Measurements from ENCODE around the gene ULK4. TPM values are rescaled to one million over a fixed set of nuclear protein-coding genes. Genes with fewer than 3 reads are reported as not detected.

ULK4 gene
- polyA plus RNA-seq, 1 experiment = 1.6 TPM

GRCh38 chr3:41579861-41580260 is 382.0 kb downstream of the ULK4 start:
- no peaks in the 10 kb centered on the region for H3K36me3 ChIP-seq (ENCODE audit: control insufficient read depth, insufficient read depth, low read length)
- H3K4me3 ChIP-seq (ENCODE audit: low read depth, low read length) = no peak overlapping the region
- TF ChIP-seq, protein P1, sequence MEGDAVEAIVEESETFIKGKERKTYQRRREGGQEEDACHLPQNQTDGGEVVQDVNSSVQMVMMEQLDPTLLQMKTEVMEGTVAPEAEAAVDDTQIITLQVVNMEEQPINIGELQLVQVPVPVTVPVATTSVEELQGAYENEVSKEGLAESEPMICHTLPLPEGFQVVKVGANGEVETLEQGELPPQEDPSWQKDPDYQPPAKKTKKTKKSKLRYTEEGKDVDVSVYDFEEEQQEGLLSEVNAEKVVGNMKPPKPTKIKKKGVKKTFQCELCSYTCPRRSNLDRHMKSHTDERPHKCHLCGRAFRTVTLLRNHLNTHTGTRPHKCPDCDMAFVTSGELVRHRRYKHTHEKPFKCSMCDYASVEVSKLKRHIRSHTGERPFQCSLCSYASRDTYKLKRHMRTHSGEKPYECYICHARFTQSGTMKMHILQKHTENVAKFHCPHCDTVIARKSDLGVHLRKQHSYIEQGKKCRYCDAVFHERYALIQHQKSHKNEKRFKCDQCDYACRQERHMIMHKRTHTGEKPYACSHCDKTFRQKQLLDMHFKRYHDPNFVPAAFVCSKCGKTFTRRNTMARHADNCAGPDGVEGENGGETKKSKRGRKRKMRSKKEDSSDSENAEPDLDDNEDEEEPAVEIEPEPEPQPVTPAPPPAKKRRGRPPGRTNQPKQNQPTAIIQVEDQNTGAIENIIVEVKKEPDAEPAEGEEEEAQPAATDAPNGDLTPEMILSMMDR (IDR thresholded peaks at IDR 0.05; ENCODE audit: insufficient read depth, low read depth, low read length) = no peak
- H3K27me3 ChIP-seq (ENCODE audit: control insufficient read depth, insufficient read depth, low read length) = no peaks in the 10 kb centered on the region
- ChIA-PET POLR2A (no interaction called here), CTCF (interaction anchor here (0.5 to 0.8 kb wide), 2 partner anchors 52 to 359 kb away, joined by 3 read pairs; no protein-coding TSS in a partner anchor)
- DNase-seq (ENCODE audit: low read depth) = no peak

DNA sequence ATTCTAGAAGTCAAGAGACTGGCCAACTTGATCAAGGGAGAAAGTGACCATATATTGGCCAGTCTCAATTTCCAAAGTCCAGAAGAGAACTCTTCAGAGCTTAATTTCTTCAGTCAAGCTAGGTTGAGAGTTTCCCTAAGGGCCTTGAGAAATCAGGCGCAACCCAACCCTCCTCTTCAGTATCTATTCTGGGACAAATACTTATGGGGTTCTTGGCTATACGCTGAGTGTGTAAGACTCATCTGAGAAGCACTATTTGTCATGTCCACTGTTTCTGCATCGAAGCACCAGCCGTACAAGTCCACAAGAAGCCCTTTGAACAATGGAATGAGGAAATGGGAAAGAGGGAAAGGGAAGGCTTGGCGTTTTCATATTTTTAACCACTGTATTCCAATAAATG is 383.1 kb downstream of the ULK4 start:
- no peak for DNase-seq (ENCODE audit: low read depth)
- POLR2A ChIA-PET = no interaction called here
- Histone ChIP-seq H3K36me3 (ENCODE audit: control insufficient read depth, insufficient read depth, low read length) (no peaks in the 10 kb centered on the region), H3K4me3 (ENCODE audit: low read depth, low read length) (no peak overlapping the region), H3K27me3 (ENCODE audit: control insufficient read depth, insufficient read depth, low read length) (no peaks in the 10 kb centered on the region)
- CTCF ChIA-PET = no interaction called here
- TF ChIP-seq, protein P1 (IDR thresholded peaks at IDR 0.05; ENCODE audit: insufficient read depth, low read depth, low read length) = no peak

- TF ChIP-seq, protein P1 (IDR thresholded peaks at IDR 0.05; ENCODE audit: insufficient read depth, low read depth, low read length) = no peak
- Histone ChIP-seq H3K4me3 (ENCODE audit: low read depth, low read length) (no peak overlapping the region), H3K36me3 (ENCODE audit: control insufficient read depth, insufficient read depth, low read length) (no peaks in the 10 kb centered on the region), H3K27me3 (ENCODE audit: control insufficient read depth, insufficient read depth, low read length) (no peaks in the 10 kb centered on the region)
- CTCF ChIA-PET = interaction anchor here (0.8 kb wide), 1 partner anchor 995 kb away, joined by 3 read pairs; no protein-coding TSS in a partner anchor
- no peak for DNase-seq (ENCODE audit: low read depth)
- POLR2A ChIA-PET = no interaction called here
Measured at GRCh38 chr3:41575724-41576123, 386.2 kb downstream of the ULK4 start.

DNA sequence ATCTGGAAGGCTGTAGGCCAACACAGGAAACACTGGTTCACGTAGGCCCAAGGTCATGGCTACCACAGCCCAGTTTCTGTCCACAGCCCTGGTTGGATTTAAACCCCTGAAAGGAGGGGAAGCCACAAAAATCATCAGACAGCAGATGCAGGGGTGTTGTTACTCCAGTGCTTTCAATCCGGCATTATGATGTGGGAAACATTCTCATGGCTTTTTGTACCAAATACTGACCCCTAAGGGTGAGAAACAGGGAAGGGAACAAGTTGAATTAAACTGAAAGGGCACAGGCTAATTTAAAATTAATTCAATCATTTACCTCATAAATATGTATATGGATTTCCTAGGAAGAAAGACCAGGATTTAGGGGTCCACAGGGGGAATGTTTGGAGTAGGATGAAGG is 387.0 kb downstream of the ULK4 start:
- Histone ChIP-seq H3K4me3 (ENCODE audit: low read depth, low read length) (no peak overlapping the region), H3K36me3 (ENCODE audit: control insufficient read depth, insufficient read depth, low read length) (no peaks in the 10 kb centered on the region), H3K27me3 (ENCODE audit: control insufficient read depth, insufficient read depth, low read length) (no peaks in the 10 kb centered on the region)
- DNase-seq (ENCODE audit: low read depth) = no peak
- ChIA-PET CTCF (no interaction called here), POLR2A (no interaction called here)
- TF ChIP-seq, protein P1 (IDR thresholded peaks at IDR 0.05; ENCODE audit: insufficient read depth, low read depth, low read length) = no peak

DNA sequence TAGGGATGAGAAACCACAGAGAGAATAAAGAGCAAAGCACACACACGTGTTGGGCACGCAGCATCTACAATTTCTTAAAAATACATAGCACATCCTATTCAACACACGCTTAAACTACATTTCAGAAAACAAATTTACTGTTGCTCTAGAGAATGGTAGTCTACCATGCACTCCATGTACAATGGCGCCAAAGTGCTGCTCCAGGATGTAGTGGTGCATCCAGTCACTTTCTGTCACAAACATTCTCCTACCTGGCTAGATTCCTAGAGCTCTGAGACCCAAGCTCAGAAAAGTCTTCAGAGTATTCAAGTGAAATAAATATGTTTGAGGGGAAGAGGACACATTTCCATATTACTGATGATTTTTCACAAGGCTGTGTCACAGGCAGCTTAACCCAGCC is 388.3 kb downstream of the ULK4 start:
- no peak for DNase-seq (ENCODE audit: low read depth)
- TF ChIP-seq, protein P1 (IDR thresholded peaks at IDR 0.05; ENCODE audit: insufficient read depth, low read depth, low read length) = no peak
- Histone ChIP-seq H3K4me3 (ENCODE audit: low read depth, low read length) (no peak overlapping the region), H3K36me3 (ENCODE audit: control insufficient read depth, insufficient read depth, low read length) (no peaks in the 10 kb centered on the region), H3K27me3 (ENCODE audit: control insufficient read depth, insufficient read depth, low read length) (no peaks in the 10 kb centered on the region)
- ChIA-PET CTCF (no interaction called here), POLR2A (no interaction called here)

Measured in BJ (cell line).